IPS DF 4.7 (cell line): ENCODE measurements around the gene SNAP23.

ENCODE experiments used
- DNase-seq: peaks from one replicate; pipeline ENCODE4 v3.0.0-alpha.2; 2013; ENCODE audit warnings: low spot score; ENCODE audit errors: extremely low read depth

Gene SNAP23

DNA sequence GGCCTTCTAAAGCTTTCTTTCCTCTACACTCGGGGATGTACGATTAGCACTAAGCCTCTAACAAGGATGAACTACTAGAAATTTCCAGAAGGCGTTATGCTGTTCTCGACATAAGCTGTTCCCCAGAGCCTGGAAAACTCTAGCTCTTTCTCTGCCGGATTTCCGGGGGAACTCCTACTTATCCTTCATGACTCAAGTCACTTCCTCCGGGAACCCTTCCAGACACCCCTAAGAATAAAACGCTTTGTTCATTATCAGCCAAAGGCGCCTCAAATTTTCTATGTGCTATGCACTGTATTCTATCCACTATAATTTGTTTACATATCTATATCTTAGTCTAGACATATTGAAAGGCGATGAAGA is 455 bp upstream of the SNAP23 start:
- DNase-seq, result no peak

DNA sequence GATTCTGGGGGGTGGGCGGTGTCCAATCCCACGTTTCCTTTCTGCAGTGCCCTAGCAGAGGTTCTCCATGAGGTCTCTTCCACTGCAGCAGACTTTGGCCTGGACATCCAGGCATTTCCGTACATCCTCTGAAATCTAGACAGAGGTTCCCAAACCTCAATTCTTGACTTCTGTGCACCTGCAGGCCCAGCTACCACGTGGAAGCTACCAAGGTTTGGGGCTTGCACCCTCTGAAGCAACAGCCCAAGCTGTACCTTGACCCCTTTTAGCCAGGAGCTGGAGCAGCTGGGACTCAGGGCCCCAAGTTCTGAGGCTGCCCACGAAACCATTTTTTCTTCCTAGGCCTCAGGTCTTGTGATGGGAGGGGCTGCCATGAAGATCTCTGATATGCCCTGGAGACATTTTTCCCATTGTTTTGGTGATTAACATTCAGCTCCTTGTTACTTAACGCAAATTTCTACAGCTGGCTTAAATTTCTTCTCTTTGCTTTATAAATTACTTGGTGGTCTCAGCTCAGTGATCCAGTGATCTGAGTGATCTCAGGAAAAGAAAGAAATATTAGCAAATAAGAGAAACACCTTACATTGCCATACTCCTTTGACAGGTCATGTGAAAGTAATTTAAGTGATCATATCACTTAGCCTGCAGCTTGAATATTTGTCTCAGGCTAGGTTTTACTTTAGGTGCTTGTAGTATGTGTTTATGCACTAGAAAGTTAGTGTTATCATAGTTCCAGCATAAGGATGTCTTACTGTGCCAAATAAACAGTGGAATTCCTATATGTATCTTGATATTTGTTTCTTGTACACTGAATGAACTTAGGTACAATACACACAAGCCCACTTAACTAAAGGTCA is 3.0 kb downstream of the SNAP23 start:
- DNase-seq, result no peak

DNA sequence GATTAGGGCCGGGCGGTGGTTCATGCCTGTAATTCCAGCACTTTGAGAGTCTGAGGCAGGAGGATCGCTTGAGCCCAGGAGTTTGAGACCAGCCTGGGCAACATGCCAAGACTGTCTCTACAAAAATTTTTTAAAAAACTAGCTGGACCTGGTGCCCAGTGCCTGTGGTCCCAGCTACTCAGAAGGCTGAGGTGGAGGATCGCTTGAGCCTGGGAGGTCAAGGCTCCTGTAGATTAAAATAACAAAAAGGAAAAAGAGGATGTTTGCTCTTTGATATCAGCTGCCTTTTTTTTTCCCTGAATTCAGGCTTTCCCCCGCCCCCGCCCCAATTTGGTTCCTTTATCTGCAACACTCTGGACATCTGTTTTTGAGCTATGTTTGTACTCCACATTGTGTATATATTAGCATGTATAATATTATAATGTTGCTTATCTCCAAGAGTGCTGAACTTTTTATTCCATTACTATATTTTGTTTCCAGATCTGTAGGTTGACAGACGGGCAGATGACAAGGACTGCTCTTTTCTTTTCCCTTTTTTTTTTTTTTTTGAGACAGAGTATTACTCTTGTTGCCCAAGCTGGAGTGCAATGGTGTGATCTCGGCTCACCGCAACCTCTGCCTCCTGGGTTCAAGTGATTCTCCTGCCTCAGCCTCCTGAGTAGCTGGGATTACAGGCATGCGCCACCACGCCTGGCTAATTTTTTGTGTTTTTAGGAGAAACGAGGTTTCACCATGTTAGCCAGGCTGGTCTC is 4.6 kb downstream of the SNAP23 start:
- no peak for DNase-seq

DNA sequence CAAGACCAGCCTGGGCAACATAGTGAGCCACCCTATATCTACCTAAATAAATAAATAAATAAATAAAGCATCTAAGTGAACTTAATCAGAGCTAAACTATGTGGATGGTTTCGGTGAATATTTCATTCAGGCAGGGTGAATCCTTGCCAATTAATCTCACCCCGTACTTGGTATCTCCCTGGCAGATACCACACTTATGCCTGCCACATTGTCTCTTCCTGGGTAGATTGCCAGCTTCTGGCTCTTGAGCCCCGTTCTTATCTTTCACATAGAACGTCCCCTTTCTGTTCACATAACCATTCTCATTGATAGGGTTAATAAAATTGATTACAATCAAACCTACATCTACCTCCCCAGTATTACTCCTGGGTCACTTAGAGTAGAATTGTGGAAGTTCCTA is 7.0 kb downstream of the SNAP23 start:
- no peak for DNase-seq

DNA sequence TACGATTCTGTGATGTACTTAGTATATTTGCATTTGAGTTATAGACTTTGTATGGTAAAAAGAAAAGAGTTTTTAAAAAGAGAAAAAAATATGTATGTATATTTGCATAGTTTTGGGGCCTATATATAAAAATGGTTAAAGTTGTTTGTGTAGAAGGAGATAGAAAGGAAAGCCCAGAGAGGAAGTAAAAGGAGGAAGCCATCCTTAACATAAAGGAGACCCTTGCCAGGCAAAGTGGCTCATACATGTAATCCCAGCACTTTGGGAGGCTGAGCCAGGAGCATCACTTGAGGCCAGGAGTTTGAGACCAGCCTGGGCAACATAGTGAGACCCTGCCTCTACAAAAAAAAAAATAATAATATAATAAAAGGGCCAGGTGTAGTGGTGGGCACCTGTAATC is 8.4 kb downstream of the SNAP23 start:
- DNase-seq, result no peak

DNA sequence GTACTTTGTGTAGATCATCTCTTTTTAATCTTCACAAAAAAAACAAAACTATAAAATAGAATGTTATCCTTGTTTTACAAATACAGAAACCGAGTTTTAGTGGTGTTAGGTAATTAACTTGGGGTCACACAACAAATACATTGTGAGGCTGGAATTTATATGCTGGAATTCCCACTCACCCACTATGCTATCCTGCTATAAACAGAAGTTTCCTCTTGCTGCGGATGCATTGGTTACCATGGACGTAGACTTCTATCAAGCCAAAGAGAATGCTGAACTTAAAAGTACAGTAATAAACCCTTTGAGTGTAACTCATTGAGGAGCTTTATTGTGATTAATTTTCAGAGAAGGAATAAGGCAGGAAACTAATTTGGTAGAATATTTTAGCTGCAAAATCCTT is 9.2 kb downstream of the SNAP23 start:
- DNase-seq, result no peak

DNA sequence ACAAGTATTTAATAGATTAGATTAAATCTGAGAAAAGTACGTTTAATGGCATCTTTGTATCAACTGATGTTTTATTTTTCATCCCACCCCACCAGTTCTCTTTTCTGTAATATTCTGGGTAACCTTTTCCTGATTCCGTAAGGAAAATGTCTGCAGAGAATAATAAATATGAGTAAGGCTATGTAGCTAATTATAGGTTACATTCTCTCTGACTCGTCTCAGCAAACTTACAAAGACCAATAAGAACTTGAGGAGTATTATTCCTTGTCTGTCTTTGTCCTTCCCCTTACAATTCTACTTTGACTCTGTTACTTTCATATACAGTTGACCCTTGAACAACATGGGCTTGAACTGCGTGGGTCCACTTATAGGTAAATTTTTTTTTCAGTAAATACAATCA is 12.1 kb downstream of the SNAP23 start:
- no peak for DNase-seq

DNA sequence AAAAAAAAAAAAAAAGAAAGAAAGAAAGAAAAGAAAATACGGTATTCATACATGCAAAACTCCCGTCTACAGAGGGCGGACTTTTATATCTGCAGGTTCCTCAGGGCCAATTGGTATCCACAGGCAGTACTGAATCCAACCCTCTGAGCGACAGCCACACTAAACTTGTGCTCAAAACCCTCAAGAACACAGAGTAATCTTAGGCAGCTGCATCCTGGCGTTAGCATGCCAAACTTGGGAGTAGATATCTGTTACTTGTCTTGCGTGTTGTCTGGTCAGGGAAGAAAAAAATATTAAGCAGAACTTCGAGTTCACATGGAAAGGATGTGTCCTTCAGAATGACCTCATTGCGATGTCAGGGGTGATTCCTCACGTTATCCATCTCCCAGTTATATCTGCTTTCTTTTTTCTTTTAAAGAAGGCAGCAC is 12.8 kb downstream of the SNAP23 start:
- DNase-seq, result no peak

DNA sequence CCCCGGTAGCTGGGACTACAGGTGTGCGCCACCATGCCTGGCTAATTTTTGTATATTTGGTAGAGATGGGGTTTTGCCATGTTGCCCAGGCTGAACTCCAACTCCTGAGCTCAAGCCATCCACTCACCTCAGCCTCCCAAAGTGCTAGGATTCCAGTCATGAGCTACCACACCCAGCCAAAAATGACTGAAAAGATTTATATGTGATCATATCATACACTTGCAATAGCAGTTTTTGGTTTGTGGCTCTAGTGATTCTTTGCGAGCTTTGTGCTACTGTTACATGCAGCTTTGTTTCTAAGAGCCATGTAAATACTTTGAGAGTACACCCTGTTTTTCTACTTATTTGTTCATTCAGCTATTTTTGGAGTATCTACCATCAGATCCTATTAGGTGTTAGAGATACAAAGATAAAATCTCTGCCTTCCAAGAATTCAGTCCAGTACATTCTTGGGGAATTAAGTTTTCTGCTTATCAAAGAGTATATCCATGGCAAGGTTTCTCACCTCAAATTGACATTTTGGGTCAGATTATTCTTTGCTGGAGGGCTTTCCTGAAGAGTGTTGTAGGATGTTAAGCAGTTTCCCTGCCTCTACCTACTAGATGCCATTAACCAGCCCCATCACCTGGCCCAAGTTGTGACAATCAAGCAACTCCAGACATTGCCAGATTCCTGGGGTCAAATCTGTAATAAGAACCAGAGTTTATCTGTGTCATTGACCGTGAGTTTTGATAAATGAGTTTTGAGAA is 15.0 kb downstream of the SNAP23 start:
- no peak for DNase-seq

DNA sequence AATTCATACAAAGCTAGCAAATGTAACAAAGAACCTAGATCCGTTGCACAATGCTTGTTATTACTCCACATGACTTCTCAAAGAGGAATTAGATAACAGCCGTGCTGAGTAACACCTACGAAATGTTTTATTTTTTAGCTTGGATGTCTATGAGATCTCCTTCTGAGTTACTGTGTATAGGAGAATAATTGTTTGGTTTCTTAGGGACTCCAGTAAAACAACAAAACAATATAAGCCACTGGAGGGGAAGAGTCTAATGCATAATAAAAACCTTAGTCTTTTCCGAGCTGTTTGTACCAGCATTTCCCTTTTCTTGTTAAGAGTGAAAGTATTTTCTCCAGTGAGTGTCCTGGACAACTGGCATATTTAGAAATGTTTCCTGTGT is 15.6 kb downstream of the SNAP23 start:
- no peak for DNase-seq

DNA sequence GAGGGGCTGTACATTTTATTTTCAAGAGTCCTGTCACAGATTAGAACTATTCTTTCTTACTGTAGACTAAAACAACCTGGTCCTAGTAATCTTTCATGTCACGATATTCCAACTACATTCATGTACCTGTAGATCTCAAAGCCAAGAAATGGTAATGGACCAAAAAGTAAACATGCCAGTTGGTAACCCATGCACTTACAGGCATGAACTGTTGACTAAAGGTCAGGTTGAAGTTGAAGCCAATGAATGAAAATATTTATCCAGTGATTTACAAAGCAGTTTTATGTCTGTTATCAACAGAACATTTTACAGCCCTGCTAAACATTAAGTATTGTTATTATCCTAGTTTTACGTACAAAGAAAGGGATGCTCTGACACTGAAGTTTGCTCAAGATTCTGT is 27.9 kb downstream of the SNAP23 start:
- DNase-seq, result no peak

DNA sequence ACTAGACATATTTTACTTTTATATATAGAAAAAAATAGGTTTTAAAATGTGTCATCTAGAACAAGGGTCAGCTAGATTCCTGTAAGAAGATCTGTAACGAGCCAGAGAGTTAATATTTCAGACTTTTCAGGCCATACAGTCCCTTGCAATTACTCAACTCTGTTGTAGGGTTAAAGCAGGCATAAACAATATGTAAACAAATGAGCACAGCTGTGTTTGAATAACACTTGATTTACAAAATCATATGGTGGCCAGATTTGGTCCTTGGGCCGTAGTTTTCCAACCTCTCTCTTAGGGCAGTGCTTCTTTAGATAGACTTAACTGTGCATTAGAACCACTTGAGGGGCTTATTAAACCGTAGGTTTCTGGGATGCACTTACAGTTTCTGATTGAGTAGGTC is 33.5 kb downstream of the SNAP23 start:
- no peak for DNase-seq

DNA sequence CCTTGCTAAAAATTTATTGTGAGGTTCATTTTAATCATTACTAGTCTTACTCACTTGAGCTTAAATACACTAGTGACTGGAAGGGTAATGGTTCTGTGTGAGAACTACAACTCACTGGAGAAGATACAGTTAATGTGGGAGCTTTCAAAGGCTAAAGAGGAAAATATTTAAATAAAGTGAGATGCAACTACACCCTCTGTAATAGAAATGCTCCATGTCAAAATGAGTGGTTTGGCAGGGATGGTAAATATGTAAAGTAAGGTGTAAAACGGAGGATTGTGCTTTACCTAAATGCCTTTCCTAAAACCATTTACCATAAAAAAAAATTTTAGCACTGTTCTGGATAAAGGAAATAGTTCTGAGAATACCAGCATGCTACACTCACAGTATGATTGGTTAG is 37.8 kb downstream of the SNAP23 start:
- no peak for DNase-seq

DNA sequence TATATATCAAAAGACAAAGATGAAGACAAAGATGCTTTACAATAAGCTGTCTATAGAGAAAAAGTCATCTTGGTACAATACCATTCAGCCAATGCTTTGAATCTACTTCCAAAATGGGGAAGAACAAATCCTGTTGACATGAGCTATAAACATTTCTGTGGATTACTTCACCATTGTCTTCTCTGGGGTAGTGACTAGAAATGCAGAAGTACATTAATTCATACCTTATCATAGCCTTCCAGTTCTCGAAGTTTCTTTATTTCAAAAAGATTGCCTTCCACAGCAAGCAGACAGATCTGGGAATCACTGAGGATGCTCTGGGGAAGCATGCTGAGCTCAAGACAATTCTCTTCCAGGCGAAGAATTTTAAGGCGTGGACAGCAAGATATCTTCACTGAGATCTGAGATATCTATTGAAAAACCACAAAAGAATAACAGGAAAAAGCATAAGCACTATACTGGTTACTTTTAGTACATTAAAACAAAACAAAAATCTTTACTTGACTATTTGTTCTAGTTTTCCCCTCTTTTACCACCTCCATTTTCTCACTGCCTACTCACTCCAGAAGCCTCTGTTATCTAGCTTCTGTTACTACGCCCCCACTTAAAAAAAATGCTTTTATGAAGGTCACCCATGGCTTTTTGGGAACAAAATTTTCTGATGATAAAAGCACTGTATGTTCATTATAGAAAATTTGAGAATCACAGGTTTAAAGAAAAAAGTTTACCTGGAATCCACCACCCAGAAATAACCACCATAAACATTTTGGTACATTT is 49.6 kb downstream of the SNAP23 start:
- DNase-seq, result no peak

DNA sequence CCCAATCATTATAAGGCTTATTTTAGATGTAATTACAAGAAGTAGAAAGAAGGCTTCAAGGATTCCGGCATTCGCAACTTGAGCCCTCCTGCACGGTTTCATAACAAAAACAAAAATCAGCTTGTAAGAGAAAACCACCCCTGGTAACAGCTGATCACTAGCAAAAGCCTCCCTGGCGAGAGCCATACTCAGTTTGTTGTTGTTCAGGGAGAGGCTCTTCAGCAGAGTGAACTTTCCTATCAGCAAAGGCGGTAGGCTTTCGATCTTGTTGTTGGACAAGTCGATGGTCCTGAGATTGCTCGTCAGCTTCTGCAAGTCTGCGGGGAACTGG is 52.4 kb downstream of the SNAP23 start:
- DNase-seq, result no peak

DNA sequence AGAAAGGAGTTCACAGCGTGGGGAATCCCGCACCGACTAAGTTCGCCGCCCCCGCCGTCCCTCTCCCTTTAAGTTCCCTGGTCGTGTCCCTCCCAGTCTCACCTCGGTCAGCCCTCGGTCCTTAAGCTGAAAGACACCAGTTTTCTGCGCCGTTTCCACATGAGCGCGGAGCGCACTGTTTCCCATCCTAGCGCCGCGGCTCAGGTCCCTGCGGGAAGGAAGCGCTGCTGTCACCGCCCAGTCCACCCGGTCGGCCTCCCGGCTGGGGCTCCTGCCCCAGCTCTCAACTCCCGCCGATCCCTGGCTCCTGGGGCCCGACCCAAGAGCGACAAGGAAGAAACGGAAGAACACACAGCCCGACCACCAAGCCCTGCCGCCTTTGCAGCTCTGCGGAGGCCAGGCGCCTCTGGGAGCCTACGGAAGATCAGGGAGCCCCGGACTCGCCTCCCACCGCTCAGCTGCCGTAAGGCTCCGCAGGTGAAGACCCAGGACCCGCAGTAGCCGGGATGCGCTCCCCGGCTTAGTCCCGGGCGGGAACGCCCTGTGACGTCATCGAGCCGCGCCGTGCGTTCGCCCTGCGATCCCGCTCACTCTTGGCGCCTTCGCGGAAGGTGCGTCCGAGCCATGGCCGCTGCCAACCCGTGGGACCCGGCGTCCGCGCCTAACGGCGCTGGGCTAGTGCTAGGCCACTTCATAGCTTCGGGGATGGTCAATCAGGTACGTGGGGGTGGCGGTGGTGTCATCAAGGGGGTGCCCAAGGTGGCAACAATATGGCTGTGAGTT is 53.0 kb downstream of the SNAP23 start, which contains the start of the genes HAUS2 and LRRC57:
TSS of gene HAUS2 (plus strand) at position 590 of the 783 bp plus-strand sequence. CDS start at position 625, 35 bp downstream.
TSS of gene LRRC57 (minus strand) at position 545 of the 783 bp plus-strand sequence. CDS start at position 186, 359 bp downstream.
- DNase-seq, result peak; percentile 72

DNA sequence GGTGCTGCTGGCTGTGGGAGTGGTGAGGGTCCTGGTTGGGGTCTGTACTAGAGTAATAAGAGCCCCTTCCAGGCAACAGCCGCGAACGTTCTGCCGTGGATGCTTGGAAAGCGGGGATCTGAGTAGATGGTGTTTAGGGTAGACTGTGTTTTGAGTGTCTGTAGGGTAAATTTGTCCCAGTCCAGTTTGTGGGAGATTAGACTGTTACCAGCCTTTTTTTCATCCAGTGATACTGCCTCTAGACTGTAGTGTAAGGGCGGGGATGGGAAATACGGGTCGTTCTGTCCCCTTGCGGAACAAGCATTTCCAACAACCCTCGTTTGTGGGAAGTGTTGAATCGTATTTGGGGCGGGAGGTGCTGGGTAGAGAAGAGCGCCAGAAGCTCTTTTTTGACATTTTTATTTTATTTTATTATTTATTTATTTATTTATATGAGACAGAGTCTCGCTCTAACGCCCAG is 53.6 kb downstream of the SNAP23 start:
- no peak for DNase-seq

DNA sequence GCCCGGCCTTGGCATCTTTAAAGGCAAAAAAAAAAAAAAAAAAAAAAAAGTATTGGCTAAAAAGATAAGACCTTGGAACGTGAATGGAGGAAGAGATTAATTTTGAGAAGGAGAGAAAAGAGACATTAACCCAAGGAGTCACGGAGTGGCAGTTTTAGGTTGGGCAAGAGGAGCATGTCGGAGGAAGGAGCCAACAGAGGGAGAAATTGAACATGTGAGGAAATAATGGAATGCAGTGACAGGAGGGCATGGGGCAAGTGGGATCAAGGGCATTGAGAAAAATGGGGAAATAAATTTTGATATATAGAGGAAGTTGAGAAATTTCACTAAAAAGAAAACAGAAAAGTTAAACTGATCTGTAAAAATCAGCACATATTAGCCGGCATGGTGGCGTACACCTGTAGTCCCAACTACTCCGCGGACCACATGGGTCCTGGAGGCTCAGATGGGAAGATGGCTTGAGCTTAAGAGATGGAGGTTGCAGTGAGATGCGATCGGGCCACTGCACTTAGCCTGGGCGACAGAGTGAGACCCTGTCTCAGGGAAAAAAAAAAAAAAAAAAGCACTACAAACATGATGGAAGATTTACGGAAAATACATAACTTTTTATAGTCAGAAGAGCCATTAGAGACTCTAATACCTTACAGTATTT is 54.4 kb downstream of the SNAP23 start:
- no peak for DNase-seq

DNA sequence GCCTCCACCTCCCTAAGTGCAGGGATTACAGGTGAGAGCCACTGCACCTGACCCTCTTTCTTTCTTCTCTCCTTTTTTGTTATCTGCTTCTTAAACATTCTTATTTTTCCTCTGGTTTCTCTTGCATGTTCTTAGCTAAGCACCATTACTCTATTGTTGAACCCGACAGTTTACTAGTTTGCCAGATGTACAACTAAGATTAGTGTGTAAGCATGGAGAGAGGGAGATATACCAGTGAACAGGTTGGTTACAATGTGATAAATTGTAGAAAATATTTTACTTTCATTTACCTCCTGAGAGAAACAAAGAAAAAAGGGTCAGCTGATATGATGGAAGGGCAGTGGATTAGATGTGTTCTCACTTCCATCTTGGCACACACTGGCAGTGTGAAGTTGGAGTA is 58.1 kb downstream of the SNAP23 start:
- DNase-seq, result no peak
